ENCODE results near the gene DPCD. TPM values are rescaled to one million over a fixed set of nuclear protein-coding genes. Genes with fewer than 3 reads are reported as not detected.
"Not testable (repeated sequence)": the region's sequence is repeated elsewhere in the genome, so short reads cannot be mapped to it uniquely, and the experiment has no call there.

DPCD gene
- total RNA-seq, 1 donor from 2014 or later = 71.1 TPM

DNA sequence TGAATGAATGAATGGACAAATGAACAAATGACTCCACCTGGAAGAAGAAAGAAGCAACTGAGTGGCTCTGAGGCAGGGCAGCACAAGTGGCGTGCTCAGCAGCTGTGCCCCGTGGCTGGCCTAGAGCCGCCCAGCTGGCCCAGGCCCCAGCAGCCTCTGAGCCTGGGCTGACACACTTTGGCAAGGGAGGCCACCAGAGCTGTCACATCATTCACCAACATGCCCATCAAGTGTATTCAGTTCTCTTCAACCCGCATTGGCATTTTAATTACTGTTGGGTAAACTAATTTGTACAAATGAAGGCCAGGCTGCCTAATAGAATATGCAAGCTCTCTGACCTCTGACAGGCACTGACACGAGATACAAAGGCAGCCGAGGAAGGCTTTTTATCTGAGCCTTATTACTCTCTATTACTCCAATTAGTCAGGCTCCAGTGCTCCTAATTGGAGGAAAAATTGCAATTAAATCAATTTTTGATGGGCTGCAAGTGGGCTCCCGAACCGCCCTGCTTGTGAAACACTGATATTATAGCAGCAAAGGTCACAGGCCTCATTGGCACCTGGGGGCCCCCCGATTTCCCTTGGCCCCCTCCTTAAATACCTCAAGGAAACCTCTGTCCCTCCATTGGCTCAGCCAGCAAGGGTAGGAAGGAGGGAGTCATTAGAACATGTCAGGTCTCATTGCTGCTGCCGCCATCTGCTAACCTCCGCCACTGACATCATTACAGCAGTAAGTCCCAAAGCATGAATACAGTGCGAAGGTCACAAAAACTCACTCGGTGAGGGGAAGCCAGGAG, 41.9 kb downstream of the DPCD start:
- H3K27me3 ChIP-seq = no peaks in the 10 kb centered on the region
- peaks cover 4% of the 10 kb centered on the region for H3K36me3 ChIP-seq
- Mint-ChIP-seq H3K27ac (no peak overlapping the region), H3K36me3 (peaks cover 18% of the 10 kb centered on the region), H3K9me3 (peaks cover 2% of the 10 kb centered on the region), H3K4me3 (no peak overlapping the region), H3K4me1 (peaks cover 12% of the 10 kb centered on the region), H3K27me3 (ENCODE audit: insufficient read depth, low read depth) (peaks cover 4% of the 10 kb centered on the region)
- DNase-seq (ENCODE audit: low spot score) = peak; percentile 68
- H4K20me1 ChIP-seq (ENCODE audit: low read depth) = peaks cover 7% of the 10 kb centered on the region
- peaks cover 19% of the 10 kb centered on the region for H3F3A ChIP-seq (ENCODE audit: low read depth)
- H3K79me2 ChIP-seq (ENCODE audit: low read depth) = no peaks in the 10 kb centered on the region
- H3K9ac ChIP-seq = no peak overlapping the region
- H3K9me3 ChIP-seq (ENCODE audit: low read depth) = no peaks in the 10 kb centered on the region
- H3K4me2 ChIP-seq = peak overlapping the region; percentile 48
- peak overlapping the region; percentile 68 for H3K27ac ChIP-seq
- H3K4me1 ChIP-seq = peaks cover 34% of the 10 kb centered on the region
- H2AFZ ChIP-seq (replicated peaks) = no peak overlapping the region
- TF ChIP-seq EZH2 (IDR thresholded peaks at IDR 0.05) (no peak), EZH2phosphoT487 (IDR thresholded peaks at IDR 0.05) (no peak)
- TF ChIP-seq, protein P1, sequence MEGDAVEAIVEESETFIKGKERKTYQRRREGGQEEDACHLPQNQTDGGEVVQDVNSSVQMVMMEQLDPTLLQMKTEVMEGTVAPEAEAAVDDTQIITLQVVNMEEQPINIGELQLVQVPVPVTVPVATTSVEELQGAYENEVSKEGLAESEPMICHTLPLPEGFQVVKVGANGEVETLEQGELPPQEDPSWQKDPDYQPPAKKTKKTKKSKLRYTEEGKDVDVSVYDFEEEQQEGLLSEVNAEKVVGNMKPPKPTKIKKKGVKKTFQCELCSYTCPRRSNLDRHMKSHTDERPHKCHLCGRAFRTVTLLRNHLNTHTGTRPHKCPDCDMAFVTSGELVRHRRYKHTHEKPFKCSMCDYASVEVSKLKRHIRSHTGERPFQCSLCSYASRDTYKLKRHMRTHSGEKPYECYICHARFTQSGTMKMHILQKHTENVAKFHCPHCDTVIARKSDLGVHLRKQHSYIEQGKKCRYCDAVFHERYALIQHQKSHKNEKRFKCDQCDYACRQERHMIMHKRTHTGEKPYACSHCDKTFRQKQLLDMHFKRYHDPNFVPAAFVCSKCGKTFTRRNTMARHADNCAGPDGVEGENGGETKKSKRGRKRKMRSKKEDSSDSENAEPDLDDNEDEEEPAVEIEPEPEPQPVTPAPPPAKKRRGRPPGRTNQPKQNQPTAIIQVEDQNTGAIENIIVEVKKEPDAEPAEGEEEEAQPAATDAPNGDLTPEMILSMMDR (IDR thresholded peaks at IDR 0.05) = no peak
- H3K4me3 ChIP-seq = no peak overlapping the region

DNA sequence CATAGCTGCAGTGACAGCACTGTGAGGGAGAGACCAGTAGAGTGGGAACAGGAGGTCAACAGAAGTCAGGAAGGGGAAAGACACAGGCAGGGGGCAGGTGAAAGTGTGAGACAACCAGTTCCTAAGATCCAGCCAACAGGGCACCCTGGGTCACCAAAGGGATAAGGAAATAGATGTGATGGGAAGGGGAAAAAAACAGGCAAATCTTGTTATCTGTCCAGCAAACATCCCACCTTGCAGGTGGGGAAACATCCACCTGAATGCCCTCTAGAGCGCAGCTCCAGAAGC, 42.5 kb downstream of the DPCD start:
- DNase-seq (ENCODE audit: low spot score) = no peak
- H3K4me3 ChIP-seq = no peak overlapping the region
- H3K9ac ChIP-seq = no peak overlapping the region
- Mint-ChIP-seq H3K27ac (no peak overlapping the region), H3K4me3 (no peak overlapping the region), H3K4me1 (peaks cover 12% of the 10 kb centered on the region), H3K9me3 (peaks cover 2% of the 10 kb centered on the region), H3K27me3 (ENCODE audit: insufficient read depth, low read depth) (peaks cover 4% of the 10 kb centered on the region), H3K36me3 (peaks cover 20% of the 10 kb centered on the region)
- H4K20me1 ChIP-seq (ENCODE audit: low read depth) = peaks cover 7% of the 10 kb centered on the region
- H3K4me1 ChIP-seq = peaks cover 33% of the 10 kb centered on the region
- H3K36me3 ChIP-seq = peaks cover 4% of the 10 kb centered on the region
- H2AFZ ChIP-seq (replicated peaks) = no peak overlapping the region
- no peaks in the 10 kb centered on the region for H3K79me2 ChIP-seq (ENCODE audit: low read depth)
- H3K4me2 ChIP-seq = peak overlapping the region; percentile 48
- H3K27me3 ChIP-seq = no peaks in the 10 kb centered on the region
- H3K27ac ChIP-seq = peak overlapping the region; percentile 68
- TF ChIP-seq EZH2 (IDR thresholded peaks at IDR 0.05) (no peak), EZH2phosphoT487 (IDR thresholded peaks at IDR 0.05) (no peak)
- TF ChIP-seq, protein P1 (IDR thresholded peaks at IDR 0.05) = no peak
- H3K9me3 ChIP-seq (ENCODE audit: low read depth) = peaks cover 4% of the 10 kb centered on the region
- peaks cover 19% of the 10 kb centered on the region for H3F3A ChIP-seq (ENCODE audit: low read depth)

DNA sequence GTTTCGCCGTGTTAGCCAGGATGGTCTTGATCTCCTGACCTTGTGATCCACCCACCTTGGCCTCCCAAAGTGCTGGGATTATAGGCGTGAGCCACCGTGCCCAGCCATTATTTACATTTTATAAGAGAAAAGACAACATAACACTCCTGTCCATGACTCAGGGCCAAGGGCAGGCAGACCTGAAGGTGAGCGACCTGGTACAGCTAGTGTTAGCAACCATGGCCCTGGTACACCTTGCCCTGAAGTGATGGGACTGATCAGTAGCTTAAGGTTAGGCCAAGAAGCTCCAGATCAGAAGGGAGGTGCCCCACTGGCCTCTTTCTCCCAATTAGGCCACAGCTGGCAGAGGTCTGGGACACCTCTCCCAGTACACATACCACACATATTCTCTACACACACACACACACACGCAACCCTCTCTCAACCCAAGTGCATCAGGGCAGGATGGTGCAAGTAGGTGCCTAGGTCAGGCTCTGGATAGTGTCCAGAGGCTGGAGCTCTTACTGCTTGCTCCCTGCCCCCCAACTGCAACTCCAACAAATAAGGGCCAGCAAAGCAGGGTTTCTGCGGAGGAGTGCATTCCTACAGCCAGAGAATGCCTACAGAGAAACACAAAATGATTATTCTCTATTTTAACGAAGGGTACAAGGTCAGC, 43.8 kb downstream of the DPCD start:
- Histone ChIP-seq H3K9ac (no peak overlapping the region), H3K36me3 (peaks cover 9% of the 10 kb centered on the region), H3K27ac (no peak overlapping the region), H3F3A (ENCODE audit: low read depth) (peaks cover 19% of the 10 kb centered on the region), H3K79me2 (ENCODE audit: low read depth) (no peaks in the 10 kb centered on the region), H3K4me3 (no peak overlapping the region), H3K9me3 (ENCODE audit: low read depth) (peaks cover 9% of the 10 kb centered on the region), H4K20me1 (ENCODE audit: low read depth) (peaks cover 7% of the 10 kb centered on the region), H2AFZ (replicated peaks) (no peak overlapping the region), H3K4me1 (peaks cover 33% of the 10 kb centered on the region), H3K27me3 (no peaks in the 10 kb centered on the region), H3K4me2 (peak overlapping the region; percentile 30)
- peaks cover 2% of the 10 kb centered on the region for H3K9me3 Mint-ChIP-seq
- TF ChIP-seq, protein P1 (IDR thresholded peaks at IDR 0.05) = no peak
- no peak for TF ChIP-seq EZH2phosphoT487 (IDR thresholded peaks at IDR 0.05)
- no peak for TF ChIP-seq EZH2 (IDR thresholded peaks at IDR 0.05)
- no peak overlapping the region for H3K27ac Mint-ChIP-seq
- H3K27me3 Mint-ChIP-seq (ENCODE audit: insufficient read depth, low read depth) = peaks cover 4% of the 10 kb centered on the region
- H3K4me3 Mint-ChIP-seq = no peak overlapping the region
- no peak for DNase-seq (ENCODE audit: low spot score)
- peaks cover 12% of the 10 kb centered on the region for H3K4me1 Mint-ChIP-seq
- H3K36me3 Mint-ChIP-seq = peaks cover 23% of the 10 kb centered on the region

DNA sequence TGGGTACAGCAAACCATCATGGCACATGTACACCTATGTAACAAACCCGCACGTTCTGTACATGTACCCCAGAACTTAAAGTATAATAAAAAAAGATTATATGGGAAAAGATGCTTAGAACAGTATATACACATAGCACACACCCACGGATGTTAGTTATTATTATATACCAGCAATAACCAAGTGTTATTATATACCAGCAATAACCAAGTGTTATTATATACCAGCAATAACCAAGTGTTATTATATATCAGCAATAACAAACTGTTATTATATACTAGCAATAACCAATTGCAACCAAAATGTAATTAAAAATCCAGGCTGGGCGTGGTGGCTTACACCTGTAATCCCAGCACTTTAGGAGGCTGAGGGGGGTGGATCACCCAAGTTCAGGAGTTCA, 45.4 kb downstream of the DPCD start:
- not testable (repeated sequence) for H3K4me3 ChIP-seq; H3K9ac ChIP-seq; H4K20me1 ChIP-seq (ENCODE audit: low read depth); H3K79me2 ChIP-seq (ENCODE audit: low read depth); H3K27me3 Mint-ChIP-seq (ENCODE audit: insufficient read depth, low read depth); H3K4me3 Mint-ChIP-seq; H3K27me3 ChIP-seq; DNase-seq (ENCODE audit: low spot score); H3K27ac ChIP-seq; H3K4me2 ChIP-seq; H3K27ac Mint-ChIP-seq; H3K36me3 ChIP-seq; H3K9me3 ChIP-seq (ENCODE audit: low read depth); H3K9me3 Mint-ChIP-seq; H2AFZ ChIP-seq (replicated peaks)
- peaks cover 12% of the 10 kb centered on the region for H3K4me1 Mint-ChIP-seq
- H3F3A ChIP-seq (ENCODE audit: low read depth) = peaks cover 19% of the 10 kb centered on the region
- peaks cover 31% of the 10 kb centered on the region for H3K36me3 Mint-ChIP-seq
- peaks cover 29% of the 10 kb centered on the region for H3K4me1 ChIP-seq
